Osteocyte (in vitro differentiated cells): ENCODE results near the gene KIF16B. TPM values are rescaled to one million over a fixed set of nuclear protein-coding genes. Genes with fewer than 3 reads are reported as not detected.

ENCODE experiments used
- DNase-seq: peaks from one replicate; pipeline ENCODE4 v3.0.0; 2021; ENCODE audit warnings: mixed read lengths; ENCODE audit not compliant: unreplicated experiment; ENCODE audit errors: extremely low spot score
- H3K27ac Mint-ChIP-seq: one replicate; pipeline ENCODE4 v1.8.0; 2021; ENCODE audit warnings: mild to moderate bottlenecking, mixed read lengths; ENCODE audit not compliant: unreplicated experiment
- H3K27me3 Mint-ChIP-seq: one replicate; pipeline ENCODE4 v1.8.0; 2021; ENCODE audit warnings: mixed read lengths; ENCODE audit not compliant: unreplicated experiment
- H3K36me3 Mint-ChIP-seq: one replicate; pipeline ENCODE4 v1.8.0; 2021; ENCODE audit warnings: mixed read lengths; ENCODE audit not compliant: unreplicated experiment
- H3K4me1 Mint-ChIP-seq: one replicate; pipeline ENCODE4 v1.8.0; 2021; ENCODE audit warnings: mixed read lengths; ENCODE audit not compliant: unreplicated experiment
- H3K4me3 Mint-ChIP-seq: one replicate; pipeline ENCODE4 v1.8.0; 2021; ENCODE audit warnings: mild to moderate bottlenecking, moderate library complexity, mixed read lengths; ENCODE audit not compliant: unreplicated experiment
- H3K9me3 Mint-ChIP-seq: one replicate; pipeline ENCODE4 v1.8.0; 2021; ENCODE audit warnings: mixed read lengths; ENCODE audit not compliant: unreplicated experiment
- CTCF ChIP-seq: fragments of 200-600 bp; sonication (generic); IDR thresholded peaks from 2 replicates; pipeline ENCODE4 v1.5.0; 2021; ENCODE audit warnings: antibody characterized with exemption, mild to moderate bottlenecking, moderate library complexity
- total RNA-seq: library from RNA; stranded (reverse); gene quantifications from 2 replicates; pipeline ENCODE4 v1.2.1, GENCODE V29; 2021

Gene KIF16B
- total RNA-seq, 1 donor from 2014 or later: 10.2 TPM

GRCh38 chr20:16537918-16538317 is 35.3 kb downstream of the KIF16B start:
- Mint-ChIP-seq H3K9me3 (no peaks in the 10 kb centered on the region), H3K4me1 (peaks cover 3% of the 10 kb centered on the region)
- DNase-seq: no peak

GRCh38 chr20:16537025-16537665 is 36.1 kb downstream of the KIF16B start:
- TF ChIP-seq CTCF: no peak
- Mint-ChIP-seq H3K36me3 (no peaks in the 10 kb centered on the region), H3K27me3 (no peaks in the 10 kb centered on the region), H3K27ac (no peak overlapping the region), H3K9me3 (no peaks in the 10 kb centered on the region), H3K4me3 (no peak overlapping the region), H3K4me1 (peaks cover 3% of the 10 kb centered on the region)
- no peak for DNase-seq

More at GRCh38 chr20:16537918-16538317, 35.3 kb downstream of the KIF16B start:
- Mint-ChIP-seq H3K27ac (no peak overlapping the region), H3K4me3 (no peak overlapping the region), H3K27me3 (no peaks in the 10 kb centered on the region), H3K36me3 (no peaks in the 10 kb centered on the region)
- no peak for TF ChIP-seq CTCF

GRCh38 chr20:16535277-16535676 is 38.0 kb downstream of the KIF16B start:
- H3K36me3 Mint-ChIP-seq: no peaks in the 10 kb centered on the region
- H3K9me3 Mint-ChIP-seq: no peaks in the 10 kb centered on the region
- no peak for TF ChIP-seq CTCF
- no peaks in the 10 kb centered on the region for H3K27me3 Mint-ChIP-seq
- no peak overlapping the region for H3K27ac Mint-ChIP-seq
- no peak overlapping the region for H3K4me3 Mint-ChIP-seq
- H3K4me1 Mint-ChIP-seq: peaks cover 9% of the 10 kb centered on the region
- no peak for DNase-seq

GRCh38 chr20:16533502-16533901 is 39.7 kb downstream of the KIF16B start:
- H3K27me3 Mint-ChIP-seq: no peaks in the 10 kb centered on the region
- H3K36me3 Mint-ChIP-seq: no peaks in the 10 kb centered on the region
- TF ChIP-seq CTCF: no peak
- no peak overlapping the region for H3K4me3 Mint-ChIP-seq
- H3K27ac Mint-ChIP-seq: no peak overlapping the region
- no peaks in the 10 kb centered on the region for H3K9me3 Mint-ChIP-seq
- peaks cover 21% of the 10 kb centered on the region for H3K4me1 Mint-ChIP-seq
- no peak for DNase-seq

- Mint-ChIP-seq H3K4me3 (no peak overlapping the region), H3K27me3 (no peaks in the 10 kb centered on the region), H3K36me3 (no peaks in the 10 kb centered on the region), H3K9me3 (no peaks in the 10 kb centered on the region), H3K4me1 (peaks cover 38% of the 10 kb centered on the region), H3K27ac (no peak overlapping the region)
- no peak for DNase-seq
- TF ChIP-seq CTCF: no peak
Observed at GRCh38 chr20:16531485-16531884, 41.8 kb downstream of the KIF16B start.
